AML-193 (cell line): ENCODE data around the gene ZMIZ1.

ENCODE experiments used
- DNase-seq, 2 experiments: peaks; one replicate each; lab custom pipeline; 2025; lab: John Stamatoyannopoulos, UW

Gene ZMIZ1

GRCh38 chr10:79170993-79171392 lies 102.2 kb downstream of the ZMIZ1 start:
- DNase-seq: no peak

DNA sequence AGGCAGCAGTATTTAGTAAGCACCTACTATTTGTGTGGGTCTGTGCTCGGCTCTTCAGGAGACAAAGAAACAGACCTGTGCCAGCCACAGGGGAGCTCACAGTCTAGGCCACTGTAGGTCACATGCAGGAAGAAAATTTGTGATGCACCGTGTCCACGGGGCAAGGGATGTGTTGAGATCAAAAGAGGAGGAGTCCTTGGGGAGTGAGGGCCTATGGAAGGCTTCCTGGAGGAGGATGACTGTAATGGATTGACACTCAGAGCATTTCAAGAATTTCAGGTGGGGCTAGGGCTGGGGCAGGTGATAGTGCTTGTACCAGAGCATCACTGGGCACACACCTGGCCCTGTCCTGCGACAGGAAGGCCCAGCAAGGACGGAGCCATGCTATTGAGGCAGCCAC lies 102.7 kb downstream of the ZMIZ1 start:
- DNase-seq: no peak

DNA sequence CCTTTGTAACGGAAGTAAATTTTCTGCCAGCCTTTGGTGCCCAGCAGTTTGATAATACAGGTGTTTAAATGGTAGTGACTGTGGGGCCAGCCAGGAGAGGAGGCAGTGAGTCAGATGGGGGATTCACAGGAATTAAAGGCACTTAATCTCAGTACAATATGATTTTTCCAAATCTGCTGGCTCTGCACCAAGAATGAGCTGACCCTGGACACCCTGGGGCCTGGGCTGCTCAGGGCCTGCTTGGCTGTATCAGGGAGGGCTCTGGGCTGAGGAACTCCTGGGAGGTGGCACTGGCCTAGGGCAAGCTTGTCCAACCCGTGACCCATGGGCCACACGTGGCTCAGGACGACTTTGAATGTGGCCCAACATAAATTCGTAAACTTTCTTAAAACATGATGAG lies 104.1 kb downstream of the ZMIZ1 start:
- no peak for DNase-seq

DNA sequence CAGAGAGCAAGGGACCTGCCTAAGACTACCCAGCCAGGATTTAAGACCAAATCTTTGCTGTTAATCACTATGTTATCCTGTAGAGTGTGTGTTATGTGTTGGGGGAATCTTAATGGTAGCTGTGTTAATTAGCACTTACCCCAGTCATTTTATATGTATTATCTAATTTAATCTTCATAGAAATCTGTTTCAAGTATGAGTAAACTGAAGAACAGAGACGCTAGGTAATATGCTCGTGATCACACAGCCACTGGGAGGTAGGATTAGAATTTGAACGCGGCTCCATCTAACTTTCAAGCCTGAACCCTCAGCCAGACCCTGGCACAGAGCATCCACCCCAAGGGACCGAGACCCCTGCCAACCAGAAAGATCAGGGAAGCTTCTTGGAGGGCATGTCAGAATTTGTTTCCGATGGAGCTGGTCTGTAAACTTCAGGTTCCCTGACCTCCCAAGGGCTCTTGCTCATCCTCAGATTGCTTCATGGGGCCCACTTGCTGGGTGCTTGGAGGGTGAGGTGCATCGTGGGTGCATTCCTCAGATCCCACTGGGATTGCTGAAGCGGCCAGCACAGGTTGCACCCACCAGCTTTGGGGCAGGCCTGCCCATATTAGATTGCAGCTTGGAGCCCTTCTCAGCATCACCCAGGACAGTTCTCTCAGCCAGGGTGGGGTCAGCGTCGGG lies 105.0 kb downstream of the ZMIZ1 start:
- DNase-seq: no peak

- DNase-seq: no peak
Observed at GRCh38 chr10:79176052-79176501, 107.3 kb downstream of the ZMIZ1 start.

DNA sequence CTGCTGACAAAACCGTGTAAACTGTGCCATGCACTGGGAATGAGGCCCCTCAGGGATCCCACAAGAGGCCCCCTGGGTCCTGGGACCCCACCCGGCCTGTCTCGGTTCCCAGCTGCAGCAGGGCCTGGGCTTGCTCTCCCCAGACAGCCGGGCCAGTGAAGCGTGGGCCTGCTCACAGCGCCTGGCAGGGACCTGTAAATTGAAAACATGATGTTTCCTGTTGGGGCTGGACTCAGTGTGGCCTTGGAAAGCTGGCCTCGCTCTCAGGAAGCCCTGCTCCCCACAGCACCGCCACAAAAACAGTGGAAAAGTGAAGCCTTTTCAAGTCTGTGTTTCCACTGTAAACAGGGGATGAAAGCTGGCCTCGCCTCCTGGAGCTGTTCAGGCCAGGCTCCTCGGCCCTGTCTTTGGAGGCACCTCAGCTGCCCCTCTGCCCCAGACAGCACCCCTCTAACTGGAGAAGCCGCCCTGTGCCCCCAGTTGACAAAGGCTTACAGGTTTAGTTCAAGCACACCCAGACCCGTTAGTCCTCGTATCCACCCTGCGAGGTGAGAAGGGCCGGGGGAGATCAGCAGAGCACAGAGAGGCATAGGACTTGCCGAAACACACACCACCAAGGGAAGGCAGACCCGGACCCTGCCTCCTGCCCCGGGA lies 108.3 kb downstream of the ZMIZ1 start:
- DNase-seq: no peak

GRCh38 chr10:79178070-79178576 lies 109.4 kb downstream of the ZMIZ1 start:
- DNase-seq: no peak

GRCh38 chr10:79178614-79179163 lies 109.9 kb downstream of the ZMIZ1 start:
- DNase-seq: no peak

DNA sequence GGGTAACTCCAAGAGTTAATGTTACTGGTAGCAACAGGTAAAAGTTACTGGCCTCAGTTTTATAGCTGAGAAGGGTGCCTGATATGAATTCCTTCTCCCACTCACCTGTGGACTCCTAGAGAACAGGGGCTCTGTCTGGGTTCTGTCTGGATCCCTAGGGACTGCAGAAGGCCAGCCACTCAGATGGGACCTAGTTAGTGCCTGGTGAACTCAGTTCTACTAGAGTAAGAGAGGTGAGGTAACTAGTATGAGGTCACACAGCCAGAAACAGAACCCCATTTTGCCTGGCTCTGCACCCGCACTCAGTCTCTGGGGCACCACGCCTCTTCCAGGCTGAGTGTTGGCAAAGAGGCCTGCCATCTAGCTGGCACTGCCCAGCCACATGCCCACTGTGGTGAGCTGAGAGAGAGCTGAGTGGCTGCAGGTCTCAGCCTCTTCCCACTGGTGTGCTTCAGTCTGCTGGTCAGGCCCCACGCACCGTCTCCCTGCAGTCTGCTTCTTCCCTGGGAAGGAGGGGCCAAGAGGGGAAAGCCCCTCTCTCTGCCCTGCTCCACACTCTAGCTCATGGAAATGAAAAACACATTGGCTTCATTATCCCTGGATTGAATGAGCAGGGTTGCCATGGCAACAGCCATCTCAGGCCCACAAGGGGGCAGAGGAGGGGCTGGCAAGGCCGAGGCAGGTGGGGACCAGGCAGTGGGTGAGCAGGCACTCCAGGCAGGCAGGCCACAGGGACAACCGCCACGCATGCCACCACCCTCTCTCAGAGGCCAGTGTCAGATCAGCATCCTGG lies 110.6 kb downstream of the ZMIZ1 start:
- no peak for DNase-seq

GRCh38 chr10:79179957-79180309 lies 111.2 kb downstream of the ZMIZ1 start:
- no peak for DNase-seq

- no peak for DNase-seq
Observed at GRCh38 chr10:79180414-79181221, 111.9 kb downstream of the ZMIZ1 start.

DNA sequence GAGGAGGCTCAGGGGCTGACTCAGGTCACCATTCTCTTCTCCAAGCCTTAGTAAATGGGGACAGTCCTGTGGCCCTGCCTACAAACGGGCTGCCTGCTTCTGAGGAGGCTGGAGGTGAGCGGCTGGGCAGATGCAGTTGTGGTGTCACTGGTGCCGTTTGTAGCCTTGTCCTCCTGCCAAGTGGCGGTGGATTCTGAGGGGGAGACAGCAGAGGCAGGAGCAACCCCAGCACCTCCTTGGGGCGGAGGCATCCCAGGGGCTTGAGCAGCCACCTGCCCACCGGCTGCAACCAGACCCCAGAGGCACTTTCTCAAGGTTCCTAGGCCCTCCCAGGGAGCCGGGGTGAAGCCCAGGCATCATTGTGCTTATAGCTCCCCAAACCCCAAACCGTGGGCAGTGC lies 112.5 kb downstream of the ZMIZ1 start:
- no peak for DNase-seq

DNA sequence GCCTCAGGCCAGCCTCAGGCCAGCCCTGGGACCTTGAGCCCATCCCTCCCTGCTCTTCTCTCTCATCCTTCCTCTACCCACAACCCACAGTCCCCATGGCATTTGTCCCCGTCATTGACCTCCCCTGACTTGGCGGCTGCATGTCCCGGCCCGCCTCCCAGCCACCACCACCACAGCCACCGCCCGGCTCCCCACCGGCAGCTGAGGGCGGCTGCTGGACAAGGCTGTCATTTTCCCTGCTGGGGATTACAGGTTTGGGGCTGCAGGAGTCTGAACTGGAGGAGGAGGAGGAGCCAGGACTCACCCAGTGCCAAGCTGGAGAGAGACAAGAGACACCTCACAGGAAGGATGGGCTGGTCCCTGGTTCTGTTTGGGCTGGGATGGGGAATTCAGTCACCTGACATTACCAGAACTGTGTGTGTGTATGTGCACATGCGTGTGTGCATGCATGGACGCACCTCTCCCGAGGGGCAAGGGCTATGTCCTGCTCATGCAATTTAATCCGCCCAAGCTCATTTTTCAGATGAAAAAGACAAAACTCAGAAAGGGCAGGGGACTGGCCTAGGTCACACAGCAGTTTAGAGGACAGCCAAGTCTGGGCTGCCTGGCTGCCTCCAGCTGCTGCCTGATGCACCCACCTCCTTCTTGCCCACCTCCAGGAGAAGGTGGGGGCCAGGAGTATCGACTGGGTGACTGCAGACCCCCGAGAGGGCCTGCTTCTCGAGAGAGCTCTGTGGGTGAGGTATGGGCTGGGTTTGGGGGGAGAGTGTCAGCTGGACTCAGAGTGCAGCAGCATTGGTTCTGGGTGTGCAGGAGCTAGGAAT lies 113.1 kb downstream of the ZMIZ1 start:
- DNase-seq: no peak

DNA sequence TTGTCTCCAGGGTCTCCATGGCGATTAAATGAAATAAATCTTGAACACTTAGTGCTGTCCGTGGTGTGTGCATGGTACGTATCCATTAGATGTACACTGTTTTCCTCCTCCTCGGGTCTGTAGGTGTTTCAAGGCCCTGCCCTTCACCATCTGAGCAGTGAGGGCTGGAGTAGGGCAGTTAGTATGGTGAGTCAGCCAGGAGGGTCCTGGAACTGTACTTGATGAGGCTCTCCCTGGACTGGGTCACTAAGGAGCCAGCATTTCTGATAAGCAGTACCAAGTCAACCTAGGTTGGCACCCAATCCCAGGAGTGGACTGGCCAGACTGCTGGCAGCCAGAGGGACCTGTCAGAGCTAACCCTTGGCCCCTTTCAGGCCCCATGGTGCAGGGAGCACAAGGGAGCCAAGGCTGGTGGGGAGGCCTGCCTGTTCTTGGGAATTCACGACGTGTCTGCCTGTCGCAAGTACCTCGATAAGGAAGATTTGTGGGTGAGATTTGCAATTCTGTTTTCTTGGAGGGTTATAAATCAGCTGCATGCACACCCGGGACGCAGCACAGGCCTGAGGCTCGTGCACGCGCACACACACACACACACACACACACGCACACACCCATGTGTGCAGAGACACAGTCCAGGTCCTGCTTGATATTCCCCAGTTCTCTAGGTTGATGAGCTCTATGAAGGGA lies 114.2 kb downstream of the ZMIZ1 start:
- no peak for DNase-seq

GRCh38 chr10:79183468-79183865 lies 114.7 kb downstream of the ZMIZ1 start:
- DNase-seq: no peak

DNA sequence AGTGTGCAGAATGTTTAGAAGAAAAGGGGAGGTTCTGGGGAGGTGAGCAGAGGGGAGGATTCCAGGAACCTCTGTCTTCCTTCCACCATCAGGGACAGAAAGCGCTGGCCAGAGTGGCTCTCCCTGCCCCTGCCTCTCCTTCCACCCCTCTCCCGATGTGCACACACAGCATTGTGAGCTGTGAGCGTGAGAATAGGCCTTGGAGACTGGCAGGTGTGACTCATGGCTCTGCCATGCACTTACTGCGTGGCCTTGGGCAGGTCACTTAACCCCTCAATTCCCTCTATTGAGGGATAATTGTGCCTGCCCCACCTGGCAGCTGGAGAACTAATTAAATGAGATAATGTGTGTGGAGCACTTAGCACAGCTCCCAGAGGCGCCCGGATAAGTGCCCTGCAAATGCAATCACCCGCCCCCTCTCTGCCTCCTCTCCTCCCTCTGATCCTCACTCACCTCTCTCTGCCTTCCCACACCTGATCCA lies 115.4 kb downstream of the ZMIZ1 start:
- DNase-seq: no peak

DNA sequence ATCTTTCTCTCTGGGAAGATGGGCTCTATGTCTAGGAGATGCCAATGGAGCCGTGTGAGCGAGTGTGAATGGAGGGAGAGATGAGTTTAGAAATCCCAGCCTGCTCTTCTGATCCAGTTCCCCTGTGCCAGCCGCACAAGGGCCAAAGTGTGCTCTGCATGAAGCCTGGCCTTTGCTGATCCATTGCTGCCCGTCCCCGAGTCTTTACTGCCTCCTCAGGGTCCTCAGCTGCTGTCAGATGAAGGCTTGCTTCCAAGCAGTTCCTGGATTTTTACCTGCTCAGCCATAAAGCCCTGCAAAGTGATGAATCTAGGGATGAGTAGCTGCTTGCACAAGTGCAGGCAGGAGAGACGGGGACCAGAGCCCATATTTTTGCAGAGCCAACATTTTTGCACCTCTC lies 115.9 kb downstream of the ZMIZ1 start:
- DNase-seq: no peak

DNA sequence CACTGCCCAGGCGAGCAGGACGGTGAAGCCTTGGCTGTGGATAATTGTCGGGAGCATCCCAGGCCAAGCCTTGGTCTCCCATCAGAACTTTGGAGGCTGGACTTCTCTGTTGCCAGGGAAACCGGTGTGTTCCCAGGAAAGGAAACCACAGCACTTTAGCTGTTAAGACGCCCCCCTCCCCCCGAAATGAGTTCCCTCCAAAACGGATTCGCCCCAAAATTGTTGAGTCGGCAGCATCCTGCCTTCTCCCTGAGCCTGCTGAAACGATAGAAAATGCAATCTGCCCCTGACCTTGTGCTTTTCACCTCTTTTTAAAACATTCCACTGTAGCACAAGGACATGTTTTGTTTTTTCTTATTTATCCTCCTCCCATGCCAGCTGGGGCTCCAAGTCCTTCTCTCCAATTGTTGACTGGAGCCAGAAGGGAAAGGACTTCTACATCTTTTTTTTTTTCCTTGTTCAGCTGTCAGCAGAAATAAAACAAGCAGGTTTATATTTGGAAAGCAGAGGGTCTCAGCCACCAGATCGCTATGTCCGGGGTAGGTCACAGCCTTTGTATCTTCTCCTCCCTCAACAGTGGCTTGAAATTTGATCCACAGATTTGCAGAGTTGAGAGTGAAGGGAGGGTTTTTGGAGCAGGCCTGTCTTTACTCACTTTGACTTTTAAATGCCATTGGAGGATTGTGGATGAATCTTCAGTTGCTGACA lies 116.5 kb downstream of the ZMIZ1 start:
- no peak for DNase-seq

GRCh38 chr10:79185796-79186374 lies 117.1 kb downstream of the ZMIZ1 start:
- no peak for DNase-seq
